ENCODE data around the gene SPP2.

DNA sequence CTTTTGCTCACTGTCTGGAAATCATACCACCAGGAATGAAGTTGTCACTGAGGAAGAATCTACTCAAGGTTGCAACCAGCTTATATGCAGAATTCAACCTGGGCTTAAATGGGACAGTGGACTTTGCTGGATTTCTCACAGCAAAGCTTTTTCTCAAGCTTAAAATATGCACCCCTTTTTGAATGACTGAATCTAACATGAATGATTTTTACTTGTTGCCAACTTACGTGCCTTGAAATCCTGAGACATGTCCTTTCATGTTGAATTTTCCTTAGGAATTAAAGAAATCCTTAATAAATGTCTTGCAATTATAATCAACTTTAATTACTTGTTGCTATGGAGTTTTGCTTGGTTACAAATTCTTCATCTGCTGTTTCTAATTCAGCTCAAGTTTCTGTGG lies 57.4 kb downstream of the SPP2 start:
- TF ChIP-seq, protein P1, sequence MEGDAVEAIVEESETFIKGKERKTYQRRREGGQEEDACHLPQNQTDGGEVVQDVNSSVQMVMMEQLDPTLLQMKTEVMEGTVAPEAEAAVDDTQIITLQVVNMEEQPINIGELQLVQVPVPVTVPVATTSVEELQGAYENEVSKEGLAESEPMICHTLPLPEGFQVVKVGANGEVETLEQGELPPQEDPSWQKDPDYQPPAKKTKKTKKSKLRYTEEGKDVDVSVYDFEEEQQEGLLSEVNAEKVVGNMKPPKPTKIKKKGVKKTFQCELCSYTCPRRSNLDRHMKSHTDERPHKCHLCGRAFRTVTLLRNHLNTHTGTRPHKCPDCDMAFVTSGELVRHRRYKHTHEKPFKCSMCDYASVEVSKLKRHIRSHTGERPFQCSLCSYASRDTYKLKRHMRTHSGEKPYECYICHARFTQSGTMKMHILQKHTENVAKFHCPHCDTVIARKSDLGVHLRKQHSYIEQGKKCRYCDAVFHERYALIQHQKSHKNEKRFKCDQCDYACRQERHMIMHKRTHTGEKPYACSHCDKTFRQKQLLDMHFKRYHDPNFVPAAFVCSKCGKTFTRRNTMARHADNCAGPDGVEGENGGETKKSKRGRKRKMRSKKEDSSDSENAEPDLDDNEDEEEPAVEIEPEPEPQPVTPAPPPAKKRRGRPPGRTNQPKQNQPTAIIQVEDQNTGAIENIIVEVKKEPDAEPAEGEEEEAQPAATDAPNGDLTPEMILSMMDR (IDR thresholded peaks at IDR 0.05) = no peak
- TF ChIP-seq POLR2A (IDR thresholded peaks at IDR 0.05) = no peak
- no peak for TF ChIP-seq POLR2AphosphoS5 (IDR thresholded peaks at IDR 0.05)
